Measurements from ENCODE around the gene KSR1.
A peak's percentile ranks its signal among the peaks of the same experiment; 100 is the strongest.

Gene KSR1

DNA sequence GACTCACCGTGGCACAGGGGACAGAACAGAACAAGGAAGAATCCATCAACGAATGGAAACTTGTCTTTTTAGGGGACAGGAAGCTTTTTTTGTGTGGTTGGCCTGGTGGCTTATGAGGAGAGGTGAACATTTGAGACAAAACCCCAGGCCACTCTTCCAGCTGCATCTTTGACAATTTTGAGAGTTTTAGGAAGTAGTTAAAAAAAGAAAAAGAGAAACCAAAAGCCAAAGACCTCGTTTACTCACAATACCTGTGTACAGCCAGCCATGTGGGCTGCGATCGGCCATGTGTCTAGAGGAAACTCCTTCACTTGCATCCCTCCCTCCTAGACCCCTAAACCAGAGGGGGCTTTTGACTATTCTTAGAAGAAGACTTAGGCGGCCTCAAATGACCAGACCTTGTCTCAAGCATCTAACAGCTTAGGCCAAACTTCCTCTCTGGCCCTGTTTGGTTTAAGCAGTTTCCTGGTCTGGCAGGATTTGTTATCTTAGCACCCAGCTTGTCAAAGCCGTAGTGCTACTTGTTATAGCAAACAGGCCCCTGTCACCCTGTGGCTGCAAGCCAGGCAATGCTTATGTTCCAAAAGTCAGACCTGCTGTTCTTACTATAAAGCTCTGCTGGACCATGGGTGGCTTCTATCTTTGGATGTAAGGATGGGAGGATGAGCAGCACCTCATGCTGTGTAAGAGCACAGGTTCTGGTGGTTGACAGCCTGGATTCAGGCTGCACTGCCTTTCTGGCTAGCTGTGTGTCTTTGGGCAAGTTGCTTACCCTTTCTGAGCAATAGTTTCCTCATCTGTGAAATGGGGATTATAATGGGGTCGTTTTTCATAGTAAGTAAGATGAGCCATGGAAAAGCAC lies 17.7 kb downstream of the KSR1 start:
- no peak for DNase-seq (ENCODE audit: low read depth)

DNA sequence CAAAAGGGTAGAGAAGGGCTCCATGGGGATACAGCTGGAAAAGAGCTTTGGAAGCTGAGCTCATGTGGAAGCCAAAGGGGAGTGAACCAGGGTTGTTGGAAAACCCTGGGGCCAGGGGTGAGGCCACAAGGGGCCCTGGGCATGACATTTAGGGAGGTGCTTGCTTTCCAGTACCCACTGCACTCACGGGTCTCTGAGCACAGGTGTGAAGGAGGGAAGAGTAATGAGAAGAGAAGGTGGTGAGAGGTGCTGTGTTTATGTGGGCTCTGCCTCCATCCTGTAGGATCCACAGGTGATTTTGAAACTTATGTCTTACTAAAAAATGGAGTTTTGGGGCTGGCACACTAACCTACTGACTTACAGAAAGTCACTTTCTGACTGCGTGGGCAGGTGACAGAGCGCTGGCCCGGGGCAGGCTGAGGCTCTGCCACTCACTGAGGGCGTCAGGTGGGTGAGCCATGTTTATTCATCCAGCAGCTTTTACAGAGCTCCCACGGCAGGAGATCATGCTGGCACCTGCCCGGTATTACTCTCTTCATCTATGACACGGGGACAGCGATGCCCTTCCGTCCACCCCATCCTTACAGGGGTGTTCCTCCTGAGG lies 18.9 kb downstream of the KSR1 start:
- no peak for DNase-seq (ENCODE audit: low read depth)

DNA sequence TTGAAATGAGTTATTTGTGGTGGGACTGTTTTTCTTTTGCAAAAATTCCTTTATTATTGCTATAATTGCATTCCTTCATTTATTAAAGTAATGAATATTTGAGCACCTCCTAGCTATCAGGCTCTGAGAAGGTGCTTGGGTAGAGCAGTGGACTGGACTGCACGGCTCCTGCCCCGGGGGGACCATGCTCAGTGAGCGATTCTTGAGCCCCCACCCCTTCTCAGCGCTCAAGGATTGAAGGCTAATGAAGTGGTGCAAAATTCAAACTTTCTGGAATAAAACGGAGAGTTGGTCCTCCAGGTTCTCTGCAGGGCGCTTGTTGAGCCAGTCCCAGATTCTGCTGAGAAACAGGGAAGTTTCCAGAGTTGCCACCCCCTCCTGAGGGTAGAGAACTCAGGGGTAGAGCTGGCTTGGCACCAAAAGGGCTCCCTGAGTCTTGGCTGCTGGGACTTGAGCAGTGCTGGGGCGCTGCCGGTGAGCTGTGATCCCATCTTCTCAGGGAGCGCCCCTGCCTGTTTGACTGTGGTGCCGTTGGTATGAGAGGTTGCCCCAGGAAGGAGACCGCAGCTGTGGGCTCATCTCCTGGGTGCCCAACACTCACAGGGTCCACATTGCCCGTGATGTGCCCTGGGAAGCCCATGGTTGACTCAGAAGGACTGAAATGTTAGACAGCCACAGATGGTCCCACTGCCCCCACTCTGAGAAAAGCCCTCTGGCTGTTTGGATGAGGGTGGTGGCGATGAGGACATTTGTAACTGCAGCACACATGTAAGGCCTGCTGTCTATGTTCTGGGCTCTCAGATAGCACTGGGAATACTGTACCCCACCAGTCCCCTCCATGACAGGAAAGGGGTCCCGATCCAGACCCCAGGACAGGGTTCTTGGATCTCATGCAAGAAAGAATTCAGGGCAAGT lies 20.0 kb downstream of the KSR1 start:
- no peak for DNase-seq (ENCODE audit: low read depth)

DNA sequence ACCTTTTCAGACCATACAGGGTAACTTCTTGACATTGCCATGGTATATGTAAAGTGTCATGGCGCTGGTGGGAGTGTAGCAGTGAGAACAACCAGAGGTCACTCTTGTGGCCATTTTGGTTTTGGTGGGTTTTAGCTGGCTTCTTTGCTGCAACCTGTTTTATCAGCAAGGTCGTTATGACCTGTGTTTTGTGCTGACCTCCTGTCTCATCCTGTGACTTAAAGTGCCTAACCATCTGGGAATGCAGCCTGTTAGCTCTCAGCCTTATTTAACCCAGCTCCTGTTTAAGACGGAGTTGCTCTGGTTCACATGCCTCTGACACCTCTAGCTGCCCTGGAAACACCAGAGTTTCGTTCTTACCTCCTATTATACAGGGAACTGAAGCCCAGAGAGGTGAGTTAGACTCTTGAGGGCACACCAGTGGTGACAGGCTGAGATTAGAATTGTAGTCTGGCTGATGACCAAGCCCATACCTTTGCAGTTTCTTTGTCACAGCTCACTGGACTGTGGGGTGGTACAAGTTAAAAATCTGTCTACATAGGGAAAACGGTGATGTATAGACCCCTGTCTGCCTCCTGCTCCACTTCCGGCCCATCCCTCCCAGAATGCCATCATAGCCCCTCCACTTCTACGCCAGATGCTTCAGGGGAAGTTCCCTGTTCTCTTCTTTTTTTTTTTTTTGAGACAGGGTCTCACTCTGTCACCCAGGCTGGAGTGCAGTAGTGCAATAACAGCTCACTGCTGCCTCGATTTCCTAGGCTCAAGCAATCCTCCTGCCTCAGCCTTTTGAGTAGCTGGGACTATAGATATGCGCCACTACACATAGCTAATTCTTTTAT lies 21.0 kb downstream of the KSR1 start:
- no peak for DNase-seq (ENCODE audit: low read depth)

DNA sequence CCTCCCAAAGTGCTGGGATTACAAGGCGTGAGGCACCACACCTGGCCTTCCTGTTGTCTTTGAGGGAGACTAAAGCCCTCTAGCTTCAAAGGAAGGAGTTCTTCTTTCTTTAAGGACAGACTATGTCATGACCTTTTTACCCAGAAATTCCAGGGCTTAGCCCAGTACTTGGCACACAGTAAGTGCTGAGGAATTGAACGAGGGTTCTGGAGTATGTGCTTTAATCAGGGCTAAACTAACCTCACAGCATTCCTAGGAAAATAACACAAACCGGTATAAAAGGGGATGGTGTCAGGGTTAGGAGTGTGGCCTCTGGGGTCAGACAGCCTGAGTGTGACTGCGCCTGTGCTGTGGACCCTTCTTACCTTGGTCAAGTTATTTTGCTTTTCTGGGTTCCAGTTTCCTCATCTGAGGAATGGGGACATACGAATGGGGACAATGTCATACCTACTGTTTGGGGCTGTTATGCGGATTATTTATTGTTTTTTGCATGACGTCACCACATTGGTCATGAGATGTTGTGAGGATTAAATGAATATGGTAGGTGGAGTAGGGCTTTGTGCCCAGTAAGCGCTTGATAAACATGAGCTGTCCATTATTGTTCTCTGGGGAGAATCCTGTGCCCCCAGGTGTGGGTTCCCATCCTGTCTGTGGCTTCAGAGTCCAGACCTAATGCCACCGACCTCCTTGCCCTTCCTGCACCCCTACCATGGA lies 21.9 kb downstream of the KSR1 start:
- DNase-seq (ENCODE audit: low read depth): no peak

DNA sequence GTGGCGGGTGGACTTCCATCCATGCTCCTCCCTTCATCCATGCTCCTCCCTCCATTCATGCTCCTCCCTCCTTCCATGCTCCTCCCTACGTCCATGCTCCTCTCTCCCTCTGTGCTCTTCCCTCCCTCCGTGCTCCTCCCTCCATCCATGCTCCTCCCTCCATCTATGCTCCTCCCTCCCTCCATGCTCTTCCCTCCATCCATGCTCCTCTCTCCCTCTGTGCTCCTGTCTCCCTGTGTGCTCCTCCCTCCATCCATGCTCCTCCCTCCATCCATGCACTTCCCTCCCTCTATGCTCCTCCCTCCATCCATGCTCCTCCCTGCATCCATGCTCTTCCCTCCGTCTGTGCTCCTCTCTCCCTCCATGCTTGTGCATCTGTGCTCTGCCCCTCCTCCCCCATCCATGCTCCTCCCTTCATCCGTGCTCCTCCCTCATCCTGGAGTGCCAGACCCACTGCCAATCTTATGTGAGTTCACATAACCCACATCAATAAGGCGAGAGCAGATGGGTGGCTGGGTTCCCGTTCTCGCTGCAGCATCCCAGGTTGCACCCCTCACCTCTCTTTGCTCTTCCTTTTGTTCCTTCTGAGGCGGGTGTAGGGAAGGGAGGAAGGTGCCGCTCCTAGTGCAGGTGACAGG lies 22.8 kb downstream of the KSR1 start:
- no peak for DNase-seq (ENCODE audit: low read depth)

DNA sequence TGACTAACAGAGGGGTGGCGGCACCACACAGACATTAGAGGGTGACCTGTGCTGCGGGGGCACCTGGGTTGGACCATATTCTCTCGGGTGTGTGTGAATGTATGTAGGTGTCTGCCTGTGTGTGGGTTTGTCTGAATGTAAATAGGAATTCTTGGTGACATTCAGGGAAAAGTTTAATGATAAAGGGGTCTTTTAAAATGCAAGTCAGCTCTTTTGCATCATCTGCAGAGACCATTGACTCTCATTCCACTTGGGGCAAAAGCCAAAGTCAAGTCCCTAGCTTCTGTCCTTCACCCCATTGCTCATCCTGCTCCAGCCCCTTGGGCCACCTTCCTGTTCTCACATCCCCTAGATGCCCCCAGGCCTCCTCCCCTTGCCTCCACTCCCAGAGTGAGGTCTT lies 23.6 kb downstream of the KSR1 start:
- DNase-seq (ENCODE audit: low read depth): no peak

DNA sequence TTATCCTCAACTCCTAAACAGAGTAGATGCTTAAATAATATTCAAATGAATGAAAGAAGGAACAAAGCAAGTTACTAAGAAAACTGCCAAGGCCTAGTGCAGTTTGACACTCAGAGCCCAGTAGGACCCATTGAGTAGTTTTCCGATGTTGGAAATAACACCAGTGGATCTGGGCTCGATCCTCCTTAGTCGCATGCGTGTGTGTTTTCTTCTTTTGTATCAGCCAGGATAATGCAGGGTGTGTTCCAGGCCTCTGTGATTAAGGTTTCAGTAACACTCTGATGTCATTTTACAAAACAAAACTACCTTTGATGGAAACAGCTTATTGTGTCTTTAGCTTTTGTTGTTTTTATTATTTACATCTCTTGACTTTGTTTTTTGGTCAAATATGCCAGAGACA lies 24.5 kb downstream of the KSR1 start:
- no peak for DNase-seq (ENCODE audit: low read depth)

DNA sequence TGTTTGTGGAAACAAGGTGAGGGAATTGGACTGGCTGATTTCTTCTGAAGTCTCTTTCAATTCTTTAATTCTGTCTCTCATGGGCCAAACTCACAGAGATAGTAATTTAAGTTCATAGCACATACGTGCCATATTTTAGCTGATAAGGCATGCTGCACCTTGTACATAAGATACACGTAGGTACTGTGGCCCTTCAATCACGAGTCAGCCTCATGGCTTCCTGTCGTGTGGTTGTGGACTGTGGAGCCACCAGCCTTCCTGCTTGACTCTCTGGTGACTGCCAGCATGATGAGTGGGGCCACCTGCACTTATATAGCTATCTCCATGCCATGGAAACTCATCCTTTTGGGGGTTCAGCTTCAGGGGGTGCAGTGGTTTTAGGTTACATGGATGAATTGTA lies 25.1 kb downstream of the KSR1 start:
- no peak for DNase-seq (ENCODE audit: low read depth)

DNA sequence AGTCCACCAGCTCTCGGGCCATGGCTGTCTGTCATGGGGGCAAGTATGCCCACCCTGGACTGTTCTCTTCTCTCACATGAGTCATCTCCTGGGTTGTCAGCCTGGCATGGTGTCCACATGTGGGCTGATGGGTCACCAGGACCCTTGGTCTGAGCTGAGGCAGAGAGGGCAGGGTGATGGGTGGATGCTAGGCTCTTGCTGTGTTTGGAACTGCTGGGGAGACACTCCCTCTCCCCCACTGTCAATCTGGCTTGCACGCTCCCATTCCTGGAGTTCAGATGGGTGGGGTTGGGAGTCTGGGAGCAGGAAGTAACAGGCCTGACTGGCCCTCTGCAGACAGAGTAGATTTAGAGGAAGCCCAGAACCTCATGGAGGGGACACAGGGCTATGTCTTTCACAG lies 28.9 kb downstream of the KSR1 start:
- no peak for DNase-seq (ENCODE audit: low read depth)

DNA sequence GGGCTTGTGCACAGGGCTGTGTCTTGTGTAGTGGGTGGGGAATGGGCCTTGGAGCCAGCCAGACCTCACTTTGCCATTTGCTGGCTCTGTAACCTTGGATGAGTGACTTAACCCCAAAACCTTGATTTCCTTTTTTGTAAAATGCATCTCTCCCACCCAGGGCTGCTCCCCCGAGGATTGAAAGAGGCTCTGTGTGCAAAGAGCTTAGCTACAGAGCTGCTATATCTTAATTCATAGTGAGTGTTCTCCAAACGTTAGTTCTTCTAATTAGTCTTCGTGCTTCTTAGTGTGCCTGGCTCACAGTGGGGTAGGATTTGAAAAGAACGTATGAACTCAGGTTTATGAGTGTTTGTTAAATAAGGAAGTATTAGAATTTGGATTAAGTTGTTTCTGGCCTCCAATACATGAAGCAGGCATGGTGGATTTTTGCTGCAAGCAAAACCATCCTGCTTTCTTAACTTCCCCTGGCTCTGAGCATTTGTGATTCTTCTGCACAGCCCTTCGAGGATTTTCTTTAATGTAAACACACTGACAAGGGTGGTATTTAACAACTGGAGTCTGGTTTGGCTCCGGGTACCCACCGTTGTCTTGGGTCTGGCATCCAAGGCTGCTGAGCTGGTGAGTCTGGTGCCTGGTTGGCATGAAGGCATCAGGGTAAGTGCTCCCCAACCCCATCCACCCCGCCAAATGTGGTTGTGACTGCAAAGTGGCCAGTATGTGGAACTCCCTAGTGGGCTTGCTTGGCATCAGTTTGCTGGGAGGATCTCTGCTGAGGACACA lies 29.7 kb downstream of the KSR1 start:
- DNase-seq (ENCODE audit: low read depth): no peak

DNA sequence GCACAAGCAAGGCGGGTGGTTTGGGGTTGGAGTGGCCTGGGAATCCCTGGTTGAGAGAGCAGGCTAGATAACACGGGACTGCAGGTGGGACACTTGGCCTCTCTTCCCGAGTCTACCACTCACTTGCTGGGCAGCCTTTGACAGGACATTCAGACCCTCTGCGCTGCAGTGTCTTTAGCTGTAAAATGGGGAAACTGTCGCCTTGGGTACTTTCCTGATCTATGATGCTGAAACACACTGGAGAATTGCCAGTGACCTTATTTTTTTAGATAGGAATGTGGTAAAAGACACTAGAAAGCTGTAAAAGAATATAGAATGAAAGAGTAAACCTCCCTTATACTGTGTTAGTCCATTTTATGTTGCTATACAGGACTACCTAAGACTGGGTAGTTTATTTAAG lies 30.5 kb downstream of the KSR1 start:
- no peak for DNase-seq (ENCODE audit: low read depth)

DNA sequence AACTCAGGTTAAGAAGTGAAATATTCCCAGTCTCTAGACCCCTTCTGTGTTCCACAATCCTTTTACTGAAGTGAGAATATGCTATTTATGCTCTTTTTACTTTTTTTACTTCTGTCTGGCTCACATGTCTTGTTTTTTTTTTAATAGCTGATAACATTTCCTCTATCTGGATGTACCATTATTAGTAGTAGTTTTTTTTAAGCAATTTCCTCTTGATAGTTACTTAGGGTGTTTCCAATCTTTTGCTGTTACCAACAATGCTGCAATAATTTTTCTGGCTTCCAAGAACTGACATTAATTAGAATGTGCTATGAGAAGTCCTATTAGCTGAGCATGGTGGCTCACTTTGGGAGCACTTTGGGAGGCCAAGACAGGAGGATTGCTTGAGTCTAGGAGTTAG lies 32.0 kb downstream of the KSR1 start:
- no peak for DNase-seq (ENCODE audit: low read depth)

DNA sequence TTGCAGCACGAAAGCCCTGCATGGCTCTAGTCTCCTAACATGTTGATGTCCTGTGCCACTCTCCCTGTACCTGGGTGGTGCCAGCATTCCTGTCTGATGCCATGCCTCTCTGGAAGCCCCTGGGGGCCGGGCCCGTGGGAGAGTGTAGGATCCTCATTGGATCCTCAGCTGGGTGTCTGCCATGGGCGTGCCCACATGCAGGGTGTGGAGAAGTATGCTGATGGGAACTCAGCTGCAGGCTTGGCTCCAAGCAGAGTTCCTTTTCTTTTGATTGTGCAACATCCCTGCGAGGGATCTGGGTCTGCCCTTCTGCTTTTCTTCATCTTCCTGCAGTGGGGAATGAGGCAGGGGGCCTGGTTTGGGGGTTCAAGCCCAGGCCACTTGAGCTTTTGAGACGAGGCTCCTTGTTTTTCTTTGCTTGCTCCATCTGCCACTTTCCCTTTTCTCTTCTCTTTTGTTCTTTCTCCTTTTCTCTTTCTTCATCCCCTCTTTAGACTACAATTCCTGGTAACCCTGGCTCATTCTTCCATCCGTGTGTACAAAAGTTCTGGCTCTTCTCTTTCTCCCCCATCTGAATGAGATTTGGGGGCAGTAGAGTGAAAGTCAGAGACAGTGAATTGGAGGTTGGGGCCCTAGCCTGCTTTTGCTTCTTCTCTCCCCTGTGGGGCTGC lies 32.9 kb downstream of the KSR1 start:
- peak; percentile 33 for DNase-seq (ENCODE audit: low read depth)

DNA sequence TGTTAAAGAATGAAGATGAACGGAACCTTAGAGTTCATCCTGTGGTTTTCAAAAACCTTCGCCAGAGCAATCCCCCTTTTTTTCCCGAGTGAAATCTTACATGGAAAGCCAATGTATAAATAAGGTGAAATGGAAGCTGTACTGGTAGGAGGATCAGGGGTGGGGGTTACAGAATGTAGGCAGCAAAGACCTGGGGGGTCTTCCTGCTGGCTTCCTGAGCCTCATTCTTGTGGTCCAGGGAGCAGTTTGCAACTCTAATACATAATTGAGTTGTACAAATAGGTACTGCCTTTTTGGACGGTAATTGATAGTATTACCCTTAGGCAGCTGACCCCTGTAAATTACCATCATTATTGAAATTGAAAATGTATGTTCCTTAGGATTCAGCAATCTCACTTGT lies 34.1 kb downstream of the KSR1 start:
- DNase-seq (ENCODE audit: low read depth): no peak

DNA sequence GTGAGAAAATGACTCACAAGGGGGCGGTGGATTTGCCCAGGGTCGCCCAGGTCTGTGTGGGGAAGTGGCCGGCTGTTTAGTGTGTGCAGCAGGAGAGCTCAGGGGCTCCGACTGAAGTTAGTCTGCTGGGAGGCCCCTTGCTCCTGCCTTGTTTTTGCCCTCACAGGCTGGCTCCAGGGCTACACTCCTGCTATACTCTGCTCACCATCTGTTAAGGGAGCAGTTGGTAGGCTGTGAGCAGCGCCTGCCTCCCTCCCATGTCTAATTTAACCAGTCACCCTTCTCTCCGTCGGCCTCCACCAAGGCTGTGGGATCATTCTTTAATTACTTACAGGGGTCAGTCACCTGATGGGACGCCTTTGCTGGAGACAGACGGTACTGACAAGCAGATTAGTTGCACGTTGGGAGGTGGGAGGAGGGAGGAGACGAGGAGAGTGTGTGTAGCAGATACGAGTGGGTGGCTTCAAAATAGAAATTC lies 35.5 kb downstream of the KSR1 start:
- DNase-seq (ENCODE audit: low read depth): no peak

DNA sequence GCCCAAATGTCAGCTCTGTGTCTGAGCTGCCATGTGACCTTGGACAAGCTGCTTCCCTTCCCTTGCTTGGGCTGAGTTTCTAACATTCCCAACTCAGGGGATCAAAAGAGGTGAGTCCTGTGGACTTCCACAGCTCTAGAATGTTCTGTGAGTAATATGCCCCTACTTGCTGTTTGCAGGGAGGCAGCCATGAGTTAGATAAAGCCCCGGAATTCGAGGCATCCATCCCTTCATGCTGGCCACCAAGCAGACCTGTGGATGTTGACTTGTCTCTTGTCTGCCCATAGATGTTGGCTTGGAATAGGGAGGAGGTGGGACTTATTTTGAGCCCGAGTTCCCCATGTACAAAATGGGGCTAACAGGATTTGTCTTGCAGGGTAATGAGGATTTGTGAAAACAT lies 36.2 kb downstream of the KSR1 start:
- no peak for DNase-seq (ENCODE audit: low read depth)

DNA sequence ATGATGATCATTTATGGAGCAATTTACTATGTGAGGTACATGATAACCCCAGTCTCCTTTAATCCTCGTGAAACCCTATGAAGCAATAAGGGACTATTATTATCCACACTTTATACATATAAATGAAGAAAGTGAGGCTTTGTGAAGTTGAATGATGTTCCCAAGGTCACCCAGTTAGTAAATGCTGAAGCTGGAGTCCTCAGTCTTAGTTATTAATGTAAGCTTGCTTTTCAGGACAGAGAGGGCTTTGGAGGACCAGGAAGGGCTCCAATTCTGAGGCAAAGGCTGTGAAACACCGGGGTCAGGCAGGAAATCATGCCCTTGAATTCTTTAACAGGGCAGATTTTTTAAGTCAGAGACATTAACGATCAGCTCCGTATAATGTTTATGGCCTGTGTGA lies 36.8 kb downstream of the KSR1 start:
- DNase-seq (ENCODE audit: low read depth): no peak
